Measurements from ENCODE around the gene LLGL2. TPM values are rescaled to one million over a fixed set of nuclear protein-coding genes. Genes with fewer than 3 reads are reported as not detected.
"Not testable (repeated sequence)": the region's sequence is repeated elsewhere in the genome, so short reads cannot be mapped to it uniquely, and the experiment has no call there.

LLGL2 gene
- total RNA-seq, 1 experiment from 2014 or later, result 7.8 TPM

- no peak for DNase-seq (ENCODE audit: low spot score)
Observed at GRCh38 chr17:75568412-75569255, 43.1 kb downstream of the LLGL2 start.

GRCh38 chr17:75570034-75570676 is 44.7 kb downstream of the LLGL2 start:
- DNase-seq (ENCODE audit: low spot score), result no peak

DNA sequence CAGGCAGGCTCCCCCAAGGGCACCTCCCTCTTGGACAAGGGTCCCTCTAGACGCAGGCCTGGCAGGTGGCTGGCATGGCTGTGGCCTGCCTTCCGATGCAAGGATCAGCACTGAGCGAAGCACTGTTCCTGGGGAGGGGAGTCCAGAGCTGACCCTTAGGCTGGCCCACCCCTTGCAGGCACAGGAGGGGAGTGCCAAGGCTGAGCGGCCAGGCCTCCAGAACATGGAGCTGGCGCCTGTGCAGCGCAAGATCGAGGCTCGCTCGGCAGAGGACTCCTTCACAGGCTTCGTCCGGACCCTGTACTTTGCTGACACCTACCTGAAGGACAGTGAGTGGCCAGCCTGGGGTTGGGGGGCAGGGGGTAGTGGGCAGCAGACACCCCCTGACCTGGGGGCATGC is 45.3 kb downstream of the LLGL2 start:
- no peak for DNase-seq (ENCODE audit: low spot score)

DNA sequence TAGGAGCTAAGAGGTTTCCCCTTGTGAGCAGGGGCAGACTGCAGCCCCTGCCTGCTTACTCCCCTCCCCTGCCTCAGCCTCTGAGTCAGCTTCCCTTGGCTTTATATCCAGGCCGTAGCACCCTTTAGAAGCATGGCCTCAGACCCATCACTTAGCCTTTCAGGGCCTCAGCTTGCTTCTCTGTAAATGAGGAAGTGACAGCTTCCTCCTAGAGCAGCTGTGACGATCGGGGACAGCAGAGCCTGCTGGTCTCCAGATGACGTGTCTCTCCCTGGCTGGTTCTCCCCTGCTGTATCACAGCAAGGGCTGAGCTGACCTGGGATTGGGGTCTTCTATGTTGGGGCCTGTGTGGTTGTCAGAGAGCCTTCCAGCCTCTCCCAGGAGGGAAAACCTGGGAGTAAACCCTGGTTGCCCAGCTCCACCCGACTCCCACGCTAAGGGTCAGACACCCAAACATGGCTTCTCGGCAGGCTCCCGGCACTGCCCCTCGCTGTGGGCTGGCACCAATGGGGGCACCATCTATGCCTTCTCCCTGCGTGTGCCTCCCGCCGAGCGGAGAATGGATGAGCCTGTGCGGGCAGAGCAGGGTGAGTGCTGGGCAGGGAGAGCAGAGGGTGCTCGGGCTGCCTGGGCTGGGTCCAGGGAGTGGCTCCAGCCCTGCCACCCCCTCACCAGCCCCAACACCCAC is 45.8 kb downstream of the LLGL2 start:
- DNase-seq (ENCODE audit: low spot score), result no peak

- no peak for DNase-seq (ENCODE audit: low spot score)
Observed at GRCh38 chr17:75571885-75572215, 46.4 kb downstream of the LLGL2 start.

DNA sequence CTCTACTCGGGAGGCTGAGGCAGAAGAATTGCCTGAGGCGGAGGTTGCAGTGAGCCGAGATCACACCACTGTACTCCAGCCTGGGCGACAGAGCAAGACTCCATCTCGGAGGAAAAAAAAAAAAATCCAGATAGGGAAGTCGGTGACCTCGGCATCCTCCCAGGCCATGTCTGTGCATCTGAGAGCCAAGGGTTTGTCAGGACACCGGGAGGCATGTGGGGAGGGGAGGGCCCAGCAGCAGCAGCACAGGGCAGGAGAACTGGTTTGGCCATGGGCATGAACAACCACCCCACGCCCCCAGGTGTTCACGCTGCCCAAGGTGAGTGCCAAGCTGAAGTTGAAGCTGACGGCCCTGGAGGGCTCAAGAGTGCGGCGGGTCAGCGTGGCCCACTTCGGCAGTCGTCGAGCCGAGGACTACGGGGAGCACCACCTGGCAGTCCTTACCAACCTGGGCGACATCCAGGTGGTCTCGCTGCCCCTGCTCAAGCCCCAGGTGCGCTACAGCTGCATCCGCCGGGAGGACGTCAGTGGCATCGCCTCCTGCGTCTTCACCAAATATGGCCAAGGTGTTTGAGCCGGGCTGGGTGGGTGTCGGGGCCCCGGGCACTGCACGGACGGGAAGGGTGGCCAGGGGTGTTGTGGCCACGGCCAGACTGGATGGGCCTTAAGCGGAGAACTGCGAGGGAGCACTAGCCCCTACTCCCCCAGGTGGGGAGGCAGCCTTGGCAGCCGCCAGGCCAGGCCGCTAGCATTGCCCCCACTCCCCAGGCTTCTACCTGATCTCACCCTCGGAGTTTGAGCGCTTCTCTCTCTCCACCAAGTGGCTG is 47.4 kb downstream of the LLGL2 start:
- DNase-seq (ENCODE audit: low spot score), result no peak

DNA sequence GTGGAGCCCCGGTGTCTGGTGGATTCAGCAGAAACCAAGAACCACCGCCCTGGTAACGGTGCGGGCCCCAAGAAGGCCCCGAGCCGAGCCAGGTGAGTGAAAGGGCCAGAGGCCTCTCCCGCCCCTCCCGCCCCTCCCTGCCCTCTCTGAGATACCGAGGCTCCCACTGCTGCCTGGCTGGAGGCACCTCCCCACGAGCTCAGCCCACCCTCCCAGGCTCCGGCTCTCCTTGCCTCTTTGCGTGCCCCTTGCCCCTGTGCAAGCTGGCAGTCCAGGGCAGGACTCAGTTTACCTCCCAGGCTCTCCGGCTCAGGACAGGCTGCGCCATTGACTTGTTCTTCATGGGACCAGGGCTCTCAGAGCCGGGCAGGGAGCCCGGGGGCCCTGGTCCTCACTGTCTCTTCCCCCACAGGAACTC is 48.1 kb downstream of the LLGL2 start:
- no peak for DNase-seq (ENCODE audit: low spot score)

DNA sequence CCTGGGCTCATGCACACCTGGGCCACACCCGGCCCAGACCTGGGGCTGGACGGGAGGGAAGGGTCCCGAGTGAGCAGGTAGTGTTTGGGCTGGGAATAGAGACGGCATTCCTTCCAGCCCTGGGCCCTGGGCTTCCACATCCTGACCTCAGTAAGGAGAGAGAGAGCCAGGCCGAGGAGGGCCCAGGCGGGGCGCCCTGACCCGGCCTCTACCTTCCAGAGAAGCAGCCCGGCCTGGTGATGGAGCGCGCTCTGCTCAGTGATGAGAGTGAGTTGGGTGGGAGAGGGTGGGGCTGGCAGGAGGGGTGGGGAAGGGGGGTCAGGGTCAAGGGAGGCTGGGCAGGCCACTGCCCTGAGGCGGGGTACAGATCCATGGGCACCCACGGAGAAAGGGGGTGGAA is 48.5 kb downstream of the LLGL2 start:
- no peak for DNase-seq (ENCODE audit: low spot score)

- DNase-seq (ENCODE audit: low spot score), result no peak
Observed at GRCh38 chr17:75574404-75575036, 49.0 kb downstream of the LLGL2 start.

GRCh38 chr17:75575197-75575596 is 49.7 kb downstream of the LLGL2 start:
- no peak for DNase-seq (ENCODE audit: low spot score)

DNA sequence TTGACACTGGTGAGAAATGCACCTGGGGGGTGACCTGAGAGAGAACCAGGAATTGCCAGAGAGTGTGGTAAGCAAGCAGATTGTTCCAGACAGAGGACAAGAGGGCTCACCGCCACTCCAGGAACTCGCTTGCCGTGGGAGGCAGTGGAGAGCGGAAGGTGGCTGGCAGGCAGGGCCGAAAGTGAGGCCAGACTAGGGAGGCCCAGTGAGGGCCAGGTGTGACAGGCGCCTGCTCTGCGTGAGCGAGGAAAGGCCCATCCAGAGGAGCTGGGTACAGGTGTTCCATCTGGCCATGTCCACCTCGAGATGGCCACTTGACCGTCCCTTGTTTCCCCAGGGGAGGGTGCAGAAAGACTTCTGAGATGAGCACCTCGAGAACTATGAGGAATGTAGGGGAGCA is 50.2 kb downstream of the LLGL2 start:
- DNase-seq (ENCODE audit: low spot score), result no peak

GRCh38 chr17:75576661-75577060 is 51.2 kb downstream of the LLGL2 start:
- DNase-seq (ENCODE audit: low spot score), result no peak

DNA sequence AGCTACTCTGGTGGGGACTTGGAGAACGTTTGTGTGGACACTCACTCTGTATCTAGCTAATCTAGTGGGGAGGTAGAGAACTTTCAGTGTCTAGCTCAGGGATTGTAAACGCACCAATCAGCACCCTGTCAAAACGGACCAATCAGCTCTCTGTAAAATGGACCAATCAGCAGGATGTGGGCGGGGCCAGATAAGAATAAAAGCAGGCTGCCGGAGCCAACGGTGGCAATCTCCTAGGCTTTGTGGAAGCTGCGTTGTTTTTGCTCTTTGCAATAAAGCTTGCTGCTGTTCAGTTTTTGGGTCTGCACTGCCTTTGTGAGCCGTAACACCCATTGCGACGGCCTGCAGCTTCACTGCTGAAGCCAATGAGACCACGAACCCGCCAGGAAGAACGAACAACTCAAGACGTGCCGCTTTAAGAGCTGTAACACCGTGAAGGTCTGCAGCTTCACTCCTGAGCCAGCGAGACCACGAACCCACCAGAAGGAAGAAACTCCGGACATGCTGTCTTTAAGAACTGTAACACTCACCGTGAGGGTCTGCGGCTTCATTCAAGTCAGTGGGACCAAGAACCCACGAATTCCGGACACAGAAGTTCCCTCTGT is 55.7 kb downstream of the LLGL2 start:
- not testable (repeated sequence) for DNase-seq (ENCODE audit: low spot score)

DNA sequence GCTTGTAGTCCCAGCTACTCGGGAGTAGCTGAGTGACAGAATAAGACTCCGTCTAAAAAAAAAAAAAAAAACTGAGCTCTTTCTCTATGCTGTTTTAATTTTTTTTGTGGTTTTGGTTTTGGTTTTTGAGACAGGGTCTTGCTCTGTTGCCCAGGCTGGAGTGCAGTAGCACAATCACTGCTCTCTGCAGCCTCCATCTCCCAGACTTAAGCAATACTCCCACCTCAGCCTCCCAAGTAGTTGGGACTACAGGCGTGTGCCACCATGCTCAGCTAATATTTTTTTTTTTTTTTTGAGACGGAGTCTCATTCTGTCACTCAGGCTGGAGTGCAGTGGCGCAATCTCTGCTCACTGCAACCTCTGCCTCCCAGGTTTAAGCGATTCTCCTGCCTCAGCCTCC is 57.7 kb downstream of the LLGL2 start:
- DNase-seq (ENCODE audit: low spot score), result not testable (repeated sequence)

GRCh38 chr17:75584849-75585175 is 59.3 kb downstream of the LLGL2 start:
- no peak for DNase-seq (ENCODE audit: low spot score)

DNA sequence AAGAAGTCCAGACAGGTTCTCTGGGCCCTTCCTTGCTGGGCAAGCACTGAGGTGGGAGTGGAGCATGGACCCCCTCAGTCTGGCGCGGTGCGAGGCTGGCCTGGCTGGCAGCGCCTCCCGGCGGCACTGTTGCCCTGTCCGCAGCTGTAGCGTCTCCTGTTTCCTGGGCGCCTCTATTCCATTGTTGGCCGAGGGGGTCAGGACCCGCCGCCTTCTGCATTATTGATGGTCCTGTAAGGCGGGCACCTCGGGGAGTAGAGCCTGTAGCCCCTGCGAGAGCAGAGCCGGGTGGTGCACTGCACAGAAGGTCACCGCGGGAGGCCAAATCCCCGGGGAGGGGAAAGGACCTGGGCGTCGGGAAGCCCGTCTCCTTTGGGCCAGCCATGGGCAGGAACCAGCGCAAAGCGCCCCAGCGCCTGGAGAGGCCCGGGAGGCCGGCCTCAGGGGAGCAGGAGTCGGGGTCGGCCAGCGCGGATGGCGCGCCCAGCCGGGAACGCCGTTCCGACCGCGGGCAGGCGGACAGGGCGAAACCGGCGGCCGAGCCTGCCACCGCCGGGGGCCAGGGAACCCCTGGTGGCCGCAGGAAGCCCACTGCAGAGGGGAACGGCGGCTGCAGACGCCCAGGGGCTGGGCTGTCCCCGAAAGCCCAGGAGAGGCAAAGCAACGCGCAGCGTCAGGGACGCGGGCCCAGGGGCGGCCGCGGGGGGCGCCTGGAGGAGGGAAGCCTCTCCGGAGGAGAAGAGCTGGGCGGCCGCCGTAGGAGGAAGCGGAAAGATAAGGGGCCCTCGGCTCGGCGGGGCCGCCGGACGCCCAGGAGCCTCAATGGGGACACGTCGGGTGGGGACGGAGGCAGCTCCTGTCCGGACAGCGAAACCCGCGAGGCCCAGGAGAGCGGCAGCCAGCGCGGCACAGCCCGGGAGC is 62.4 kb downstream of the LLGL2 start, which contains the start of gene MYO15B:
TSS of gene MYO15B (plus strand) at position 126 of the 921 bp plus-strand sequence. CDS start at position 384, 258 bp downstream.
- no peak for DNase-seq (ENCODE audit: low spot score)

- no peak for DNase-seq (ENCODE audit: low spot score)
Observed at GRCh38 chr17:75588596-75589011, 63.1 kb downstream of the LLGL2 start.

DNA sequence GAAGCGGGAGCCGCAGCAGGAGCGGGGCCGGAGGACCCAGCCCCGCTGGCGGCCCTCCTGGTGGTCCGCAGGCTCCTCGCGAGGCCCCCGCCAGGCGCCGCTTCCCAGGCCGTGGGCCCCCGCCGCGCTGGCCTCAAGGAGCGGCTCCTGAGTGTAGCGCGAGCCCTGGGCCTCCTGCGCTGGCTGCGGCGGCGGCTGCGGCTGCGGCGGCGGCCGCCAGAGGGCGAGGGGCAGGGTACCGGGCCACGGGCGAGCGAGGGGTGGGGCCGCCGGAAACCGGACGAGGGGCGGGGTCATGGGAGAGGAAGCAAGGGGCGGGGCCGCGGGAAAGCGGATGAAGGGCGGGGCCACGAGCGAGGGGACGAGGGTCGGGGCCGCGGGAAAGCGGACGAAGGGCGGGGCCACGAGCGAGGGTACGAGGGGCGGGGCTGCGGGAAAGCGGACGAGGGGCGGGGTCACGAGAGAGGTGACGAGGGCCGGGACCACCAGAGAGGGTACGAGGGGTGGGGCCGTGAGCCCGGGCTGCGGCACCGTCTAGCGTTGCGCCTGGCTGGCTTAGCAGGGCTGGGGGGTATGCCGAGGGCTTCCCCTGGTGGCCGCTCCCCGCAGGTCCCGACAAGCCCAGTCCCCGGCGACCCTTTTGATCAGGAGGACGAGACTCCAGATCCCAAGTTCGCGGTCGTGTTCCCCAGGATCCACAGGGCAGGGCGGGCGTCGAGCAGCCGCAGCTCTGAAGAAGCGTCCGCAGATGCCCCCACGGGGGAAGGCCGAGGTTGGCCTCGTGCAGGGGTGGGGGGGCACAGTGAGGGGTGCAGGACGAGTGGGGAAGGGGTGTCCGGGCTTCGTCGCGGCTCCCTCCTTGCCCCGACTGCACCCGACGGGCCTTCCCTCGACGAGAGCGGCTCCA is 63.8 kb downstream of the LLGL2 start:
- peak; percentile 89 for DNase-seq (ENCODE audit: low spot score)

- DNase-seq (ENCODE audit: low spot score), result no peak
Observed at GRCh38 chr17:75589919-75590303, 64.4 kb downstream of the LLGL2 start.
